ENCODE measurements around the gene ITPR3. TPM values are rescaled to one million over a fixed set of nuclear protein-coding genes. Genes with fewer than 3 reads are reported as not detected.

ITPR3 gene
- total RNA-seq, 4 donors from 2014 or later = 161 to 265 (median 197) TPM

DNA sequence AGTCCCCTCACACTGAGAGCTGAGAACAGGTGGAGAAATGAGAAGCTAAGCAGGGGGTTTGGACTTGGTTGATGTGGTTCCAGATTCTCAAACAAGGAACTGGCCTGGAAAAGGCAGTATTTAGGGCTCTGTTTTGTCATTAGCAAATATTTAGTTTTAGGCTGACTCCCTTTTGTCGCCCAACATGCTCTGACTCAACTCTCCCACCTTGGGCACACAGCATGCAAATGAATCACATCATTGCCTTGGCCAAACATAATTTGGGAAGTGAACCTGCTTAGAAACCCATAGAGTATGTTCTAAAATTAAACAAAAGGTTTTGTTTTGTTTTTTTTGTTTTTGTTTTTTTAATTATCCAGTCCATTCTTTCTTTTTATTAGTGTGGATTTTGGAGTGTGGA lies 99.9 kb downstream of the ITPR3 start:
- 85 to 96% methylated on average over 1 of the region's 1 CpG for WGBS, 2 donors
- DNase-seq (ENCODE audit: low spot score in 2 of 2) = no peak
- H3K4me3 ChIP-seq (ENCODE audit: low read depth, poor library complexity, severe bottlenecking) = no peak overlapping the region
- intact Hi-C loops (cut with DNase I; ENCODE audit: low total_unique reads) = no loop called here
- TF ChIP-seq POLR2A (IDR thresholded peaks at IDR 0.05) = no peak
- TF ChIP-seq, protein P1, sequence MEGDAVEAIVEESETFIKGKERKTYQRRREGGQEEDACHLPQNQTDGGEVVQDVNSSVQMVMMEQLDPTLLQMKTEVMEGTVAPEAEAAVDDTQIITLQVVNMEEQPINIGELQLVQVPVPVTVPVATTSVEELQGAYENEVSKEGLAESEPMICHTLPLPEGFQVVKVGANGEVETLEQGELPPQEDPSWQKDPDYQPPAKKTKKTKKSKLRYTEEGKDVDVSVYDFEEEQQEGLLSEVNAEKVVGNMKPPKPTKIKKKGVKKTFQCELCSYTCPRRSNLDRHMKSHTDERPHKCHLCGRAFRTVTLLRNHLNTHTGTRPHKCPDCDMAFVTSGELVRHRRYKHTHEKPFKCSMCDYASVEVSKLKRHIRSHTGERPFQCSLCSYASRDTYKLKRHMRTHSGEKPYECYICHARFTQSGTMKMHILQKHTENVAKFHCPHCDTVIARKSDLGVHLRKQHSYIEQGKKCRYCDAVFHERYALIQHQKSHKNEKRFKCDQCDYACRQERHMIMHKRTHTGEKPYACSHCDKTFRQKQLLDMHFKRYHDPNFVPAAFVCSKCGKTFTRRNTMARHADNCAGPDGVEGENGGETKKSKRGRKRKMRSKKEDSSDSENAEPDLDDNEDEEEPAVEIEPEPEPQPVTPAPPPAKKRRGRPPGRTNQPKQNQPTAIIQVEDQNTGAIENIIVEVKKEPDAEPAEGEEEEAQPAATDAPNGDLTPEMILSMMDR (IDR thresholded peaks at IDR 0.05) = no peak

DNA sequence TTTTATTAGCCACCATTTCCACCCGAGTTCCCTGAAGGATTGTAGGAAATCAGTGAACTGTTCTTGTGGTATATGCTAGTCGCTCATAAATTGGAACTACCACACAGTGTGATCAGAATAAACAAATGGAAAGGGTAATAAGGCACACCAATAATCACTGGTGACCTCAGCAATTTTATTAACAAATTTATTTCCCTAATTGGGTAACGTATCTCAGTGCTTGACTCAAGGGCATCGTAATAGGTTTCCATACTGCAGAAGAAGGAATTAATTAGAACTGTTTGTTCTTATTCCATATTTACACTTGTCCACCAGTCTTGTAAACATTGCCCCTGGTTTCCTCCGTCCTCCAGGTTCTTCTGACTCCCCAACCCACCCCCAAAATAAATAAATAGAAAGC lies 100.4 kb downstream of the ITPR3 start:
- no peak for DNase-seq (ENCODE audit: low spot score in 2 of 2)
- intact Hi-C loops (cut with DNase I; ENCODE audit: low total_unique reads) = no loop called here
- WGBS, 2 donors = 69 to 75% methylated on average over 5 of the region's 5 CpGs
- no peak overlapping the region for H3K4me3 ChIP-seq (ENCODE audit: low read depth, poor library complexity, severe bottlenecking)
- TF ChIP-seq, protein P1 (IDR thresholded peaks at IDR 0.05) = no peak
- no peak for TF ChIP-seq POLR2A (IDR thresholded peaks at IDR 0.05)

DNA sequence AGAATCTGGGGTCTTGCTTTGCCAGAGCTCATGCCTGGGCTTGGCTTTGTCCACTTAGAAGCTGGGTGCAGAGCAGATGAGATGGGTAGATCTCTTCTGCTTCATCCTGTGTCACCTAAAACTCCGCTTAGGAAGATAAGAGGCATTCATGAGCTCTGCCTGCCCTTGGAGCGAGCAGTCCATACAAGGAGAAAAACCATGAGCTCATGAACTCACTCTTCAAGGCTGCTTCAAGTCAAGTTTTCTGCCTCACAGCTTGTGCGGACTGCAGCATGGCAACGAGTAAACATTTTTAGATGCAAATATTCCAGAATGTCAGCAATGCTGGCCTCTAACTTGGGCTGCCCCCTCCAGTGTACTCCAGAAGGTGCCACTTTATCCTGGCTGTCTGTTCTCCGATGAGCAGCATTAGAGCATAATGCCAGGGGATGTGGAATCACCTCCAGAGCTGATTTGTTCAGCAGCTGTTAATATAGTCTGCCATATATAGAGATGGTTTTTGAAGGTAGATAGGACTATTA lies 101.0 kb downstream of the ITPR3 start:
- no peak overlapping the region for H3K4me3 ChIP-seq (ENCODE audit: low read depth, poor library complexity, severe bottlenecking)
- intact Hi-C loops (cut with DNase I; ENCODE audit: low total_unique reads) = no loop called here
- no peak for DNase-seq (ENCODE audit: low spot score in 2 of 2)
- TF ChIP-seq POLR2A (IDR thresholded peaks at IDR 0.05) = no peak
- TF ChIP-seq, protein P1 (IDR thresholded peaks at IDR 0.05) = no peak
- WGBS, 2 donors = 90% methylated on average over 5 of the region's 5 CpGs

DNA sequence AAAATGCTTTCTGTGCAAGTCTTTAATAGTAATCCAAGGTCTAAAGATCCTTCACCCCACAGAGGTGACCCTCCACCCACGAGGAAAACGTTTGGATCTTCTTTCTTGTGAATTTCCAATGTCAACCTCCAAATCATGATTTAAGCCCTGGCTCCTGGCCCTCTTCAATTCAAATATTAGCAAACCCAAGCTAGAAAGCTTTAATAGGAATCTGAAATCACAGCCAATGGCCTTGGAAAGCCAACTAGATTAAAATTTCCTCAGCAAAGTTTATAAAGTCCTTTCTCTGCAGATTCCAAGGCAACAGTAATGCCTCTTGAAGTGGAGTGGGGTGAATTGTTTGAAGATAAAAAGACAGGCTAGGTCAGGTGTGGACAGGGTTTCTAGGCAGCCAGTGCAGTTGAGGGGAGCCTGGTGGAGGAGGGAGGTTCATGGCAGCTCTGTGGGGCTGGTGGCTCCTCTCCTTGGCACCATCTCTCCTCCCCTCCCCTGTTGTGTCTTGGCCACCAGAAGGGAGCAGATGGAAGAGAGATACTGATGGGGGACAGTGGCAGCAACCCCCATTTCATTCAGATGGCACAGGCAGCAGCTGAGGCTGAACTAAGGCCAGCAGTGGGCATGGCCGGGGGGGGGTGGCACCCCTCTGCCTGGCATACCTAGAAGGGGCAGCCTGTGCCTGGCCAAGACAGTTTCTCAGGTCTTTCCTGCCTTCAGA lies 102.4 kb downstream of the ITPR3 start:
- TF ChIP-seq POLR2A (IDR thresholded peaks at IDR 0.05) = no peak
- TF ChIP-seq, protein P1 (IDR thresholded peaks at IDR 0.05) = no peak
- 35 to 49% methylated on average over 3 of the region's 3 CpGs for WGBS, 2 donors
- intact Hi-C loops (cut with DNase I; ENCODE audit: low total_unique reads) = no loop called here
- DNase-seq (ENCODE audit: low spot score in 2 of 2) = no peak
- H3K4me3 ChIP-seq (ENCODE audit: low read depth, poor library complexity, severe bottlenecking) = no peak overlapping the region

DNA sequence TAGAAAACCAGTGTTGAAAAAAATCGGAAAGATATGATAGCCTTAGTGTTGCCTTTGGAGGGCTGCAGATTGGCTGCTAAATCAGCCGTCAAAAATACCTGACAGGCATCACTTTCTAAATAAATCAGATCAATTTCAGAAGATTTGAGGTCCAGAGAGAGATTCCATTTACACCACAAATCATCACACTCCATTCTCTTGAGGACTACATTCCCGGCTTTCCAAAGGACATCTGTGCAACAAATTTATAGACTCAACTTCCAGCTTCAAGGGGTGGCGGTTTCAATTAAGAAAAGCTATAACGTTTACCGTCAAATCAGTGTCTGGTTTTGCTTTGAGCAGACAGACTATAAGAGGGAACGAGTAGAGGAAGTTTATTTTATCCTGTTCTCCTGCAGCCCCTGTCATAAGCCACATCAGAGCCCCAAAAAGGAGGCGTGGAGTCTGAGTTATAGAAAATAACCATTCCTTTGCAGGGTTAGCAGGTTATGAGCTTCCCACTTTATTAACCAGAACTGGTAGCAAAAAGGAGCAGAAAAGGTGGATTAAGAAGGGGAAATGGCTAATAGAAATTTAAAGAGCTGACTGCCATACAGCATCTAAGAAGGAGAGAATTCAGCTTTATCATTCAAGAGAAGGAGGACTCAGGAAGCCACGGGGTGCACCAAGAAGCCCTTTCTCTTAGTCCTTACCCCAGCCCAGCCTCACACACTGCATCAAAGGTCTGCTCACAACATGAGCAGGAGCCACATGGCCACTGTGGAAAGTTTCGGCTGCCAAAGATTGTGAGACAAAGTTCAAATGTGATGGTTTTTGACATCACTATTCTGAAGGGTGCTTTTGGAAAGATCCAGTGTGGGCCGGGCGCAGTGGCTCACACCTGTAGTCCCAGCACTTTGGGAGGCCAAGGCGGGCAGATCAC lies 103.2 kb downstream of the ITPR3 start:
- no peak overlapping the region for H3K4me3 ChIP-seq (ENCODE audit: low read depth, poor library complexity, severe bottlenecking)
- TF ChIP-seq POLR2A (IDR thresholded peaks at IDR 0.05) = no peak
- TF ChIP-seq, protein P1 (IDR thresholded peaks at IDR 0.05) = no peak
- DNase-seq (ENCODE audit: low spot score in 2 of 2) = no peak
- 67% methylated on average over 13 of the region's 13 CpGs for WGBS, 2 donors
- intact Hi-C loops (cut with DNase I; ENCODE audit: low total_unique reads) = no loop called here

Data from lower leg skin (tissue), 4 donors.